GM12878 (cell line): ENCODE measurements around the gene FMNL2. TPM values are rescaled to one million over a fixed set of nuclear protein-coding genes. Genes with fewer than 3 reads are reported as not detected.

Experiments
- ATAC-seq: fragments of 200-7000 bp; cut with Tn5 transposase; 3 replicates; pipeline ENCODE4 v1.9.1; 2020; ENCODE audit warnings: mild to moderate bottlenecking, moderate library complexity
- BruUV-seq: library from RNA; stranded (reverse); fragments of 400-500 nt; replicated peaks from 2 replicates; lab custom pipeline; 2021; lab: Mats Ljungman, UMichigan
- CTCF ChIA-PET: fragments of 300-600 bp; sonication (Branson Sonifier 250); formaldehyde crosslinking; extraction: SDS; loops from one replicate; lab custom pipeline; 2021; ENCODE audit warnings: inconsistent platforms; lab: Yijun Ruan, JAX
- POLR2A ChIA-PET: fragments of 350-600 bp; formaldehyde crosslinking; extraction: SDS; loops from one replicate; lab custom pipeline; 2021; ENCODE audit warnings: inconsistent platforms; lab: Charles Lee
- RAD21 ChIA-PET: fragments of 300-600 bp; sonication (Branson Sonifier 250); formaldehyde crosslinking; loops from one replicate; lab custom pipeline; 2023; ENCODE audit warnings: antibody characterized with exemption; ENCODE audit not compliant: unreplicated experiment; lab: Charles Lee
- SMC1A ChIA-PET: fragments of 300-600 bp; sonication (Branson Sonifier 250); formaldehyde crosslinking; loops from one replicate; lab custom pipeline; 2023; ENCODE audit not compliant: unreplicated experiment, uncharacterized antibody; lab: Charles Lee
- DNase-seq: peaks from one replicate; pipeline ENCODE4 v3.0.0-alpha.2; 2011; ENCODE audit warnings: low read depth, low spot score
- FAIRE-seq: peaks from 3 replicates; lab custom pipeline; 2011; peaks lifted over from hg19 to GRCh38; lab: Jason Lieb, UNC
- H2AFZ ChIP-seq: 2 replicates; pipeline ENCODE4 v1.6.0; 2011; ENCODE audit warnings: low read depth, low read length, control low read depth; ENCODE audit not compliant: control insufficient read depth
- H3K27ac ChIP-seq: 2 replicates; pipeline ENCODE4 v1.5.1; 2011; ENCODE audit warnings: control low read depth; ENCODE audit not compliant: control insufficient read depth, insufficient read depth
- H3K27me3 ChIP-seq, 2 experiments: replicated peaks in 1 of 2; 2 replicates each; pipeline versions ENCODE4 v1.6.0 to v1.6.1; 2011; ENCODE audit warnings: low read length in 1 of 2; ENCODE audit not compliant: control insufficient read depth in 2 of 2, insufficient read depth in 2 of 2
- H3K36me3 ChIP-seq, 2 experiments: 2 replicates each; pipeline ENCODE4 v1.5.1; 2011; ENCODE audit warnings: low read length in 1 of 2; ENCODE audit not compliant: control insufficient read depth in 2 of 2, insufficient read depth in 2 of 2
- H3K4me1 ChIP-seq: 2 replicates; pipeline ENCODE4 v1.6.1; 2011; ENCODE audit warnings: mild to moderate bottlenecking, low read length, moderate library complexity, mixed read lengths; ENCODE audit not compliant: control insufficient read depth, insufficient read depth
- H3K4me2 ChIP-seq: 2 replicates; pipeline ENCODE4 v1.6.0; 2011; ENCODE audit warnings: control low read depth; ENCODE audit not compliant: control insufficient read depth, insufficient read depth
- H3K4me3 ChIP-seq: fragments of 200-600 bp; sonication (generic); 2 replicates; pipeline ENCODE4 v1.5.1; 2016
- H3K79me2 ChIP-seq: 2 replicates; pipeline ENCODE4 v1.6.0; 2011; ENCODE audit warnings: low read length; ENCODE audit not compliant: control insufficient read depth, insufficient read depth
- H3K9ac ChIP-seq: 2 replicates; pipeline ENCODE4 v1.8.0; 2011; ENCODE audit warnings: low read length, control low read depth, mixed read lengths; ENCODE audit not compliant: control insufficient read depth, insufficient read depth
- H3K9me3 ChIP-seq: replicated peaks from 3 replicates; pipeline ENCODE4 v1.5.1; 2011; ENCODE audit warnings: mild to moderate bottlenecking, low read length; ENCODE audit not compliant: control insufficient read depth, insufficient read depth
- H4K20me1 ChIP-seq: 2 replicates; pipeline ENCODE4 v1.6.0; 2011; ENCODE audit not compliant: control insufficient read depth, insufficient read depth
- BACH1 ChIP-seq: fragments of 450-650 bp; IDR thresholded peaks from 2 replicates; pipeline ENCODE4 v1.6.1; 2017; ENCODE audit warnings: mild to moderate bottlenecking, borderline replicate concordance
- BCL11A ChIP-seq: IDR thresholded peaks from 2 replicates; pipeline ENCODE4 v1.6.1; 2011; ENCODE audit warnings: low read depth, low read length
- BRCA1 ChIP-seq: IDR thresholded peaks from 2 replicates; pipeline ENCODE4 v1.6.1; 2011; ENCODE audit warnings: low read depth, low read length, improper control_type of control experiment
- CREB1 ChIP-seq: IDR thresholded peaks from 2 replicates; pipeline ENCODE4 v1.6.1; 2012; ENCODE audit warnings: low read depth, mild to moderate bottlenecking, inconsistent platforms
- CREM ChIP-seq: IDR thresholded peaks from 2 replicates; pipeline ENCODE4 v1.6.1; 2014; ENCODE audit warnings: antibody characterized with exemption, low read depth
- EP300 ChIP-seq, 2 experiments: fragments of 150-350 bp in 1 of 2; IDR thresholded peaks; 2 replicates each; pipeline ENCODE4 v1.6.1; 2011 to 2012; ENCODE audit warnings: low read depth in 2 of 2, low read length in 2 of 2, borderline replicate concordance in 1 of 2, improper control_type of control experiment in 1 of 2, inconsistent platforms in 1 of 2; ENCODE audit not compliant: control insufficient read depth in 1 of 2
- FOXM1 ChIP-seq: IDR thresholded peaks from 2 replicates; pipeline ENCODE4 v1.6.1; 2012; ENCODE audit warnings: low read depth, mild to moderate bottlenecking, inconsistent platforms, low read length, moderate library complexity
- IKZF1 ChIP-seq: fragments of 450-650 bp; conservative IDR thresholded peaks from 2 replicates; pipeline ENCODE4 v1.6.1; 2017; ENCODE audit warnings: antibody characterized with exemption, mild to moderate bottlenecking
- MEF2B ChIP-seq: fragments of 450-650 bp; IDR thresholded peaks from 2 replicates; pipeline ENCODE4 v1.6.1; 2018; ENCODE audit warnings: mild to moderate bottlenecking, moderate library complexity; ENCODE audit not compliant: partially characterized antibody, poor library complexity, severe bottlenecking
- MTA2 ChIP-seq: fragments of 450-650 bp; IDR thresholded peaks from 2 replicates; pipeline ENCODE4 v1.6.1; 2016; ENCODE audit warnings: low read depth, mild to moderate bottlenecking, moderate library complexity
- NR2C2 ChIP-seq: IDR thresholded peaks from 2 replicates; pipeline ENCODE4 v1.6.1; 2011; ENCODE audit warnings: borderline replicate concordance, low read depth; ENCODE audit not compliant: control insufficient read depth, insufficient read length
- PAX8 ChIP-seq: fragments of 450-650 bp; IDR thresholded peaks from 2 replicates; pipeline ENCODE4 v1.6.1; 2017; ENCODE audit warnings: mild to moderate bottlenecking, moderate library complexity
- RAD51 ChIP-seq: fragments of 450-650 bp; IDR thresholded peaks from 2 replicates; pipeline ENCODE4 v1.6.1; 2016; ENCODE audit warnings: moderate library complexity, mild to moderate bottlenecking, inconsistent platforms
- SPI1 ChIP-seq: IDR thresholded peaks from 2 replicates; pipeline ENCODE4 v1.6.1; 2011; ENCODE audit warnings: low read depth, mild to moderate bottlenecking, low read length, moderate library complexity, borderline replicate concordance; ENCODE audit not compliant: insufficient read depth
- SRF ChIP-seq, 2 experiments: IDR thresholded peaks; 2 replicates each; pipeline ENCODE4 v1.6.1; 2011; ENCODE audit warnings: low read depth in 2 of 2, low read length in 2 of 2, mild to moderate bottlenecking in 1 of 2, moderate library complexity in 1 of 2
- TBL1XR1 ChIP-seq: IDR thresholded peaks from 2 replicates; pipeline ENCODE4 v1.6.1; 2012; ENCODE audit warnings: low read depth, low read length, improper control_type of control experiment
- USF2 ChIP-seq: IDR thresholded peaks from 2 replicates; pipeline ENCODE4 v1.6.1; 2011; ENCODE audit warnings: low read depth, low read length, improper control_type of control experiment, borderline replicate concordance
- WGBS: methylation state at CpG from one replicate; pipeline ENCODE4 v1.1.6; 2016; ENCODE audit warnings: low lambda C conversion rate; ENCODE audit not compliant: insufficient replicate concordance, insufficient coverage; ENCODE audit errors: missing lambda C conversion rate; 5-methylcytosine and 5-hydroxymethylcytosine counted together
- in situ Hi-C: fragments of 300-500 bp; cut with MboI; formaldehyde crosslinking; loops from 9 replicates; pipeline ENCODE4 v1.14.3; 2018; ENCODE audit warnings: mixed read lengths
- intact Hi-C: fragments of 100-400 bp; cut with micrococcal nuclease; formaldehyde crosslinking; loops from one replicate; pipeline ENCODE4 v1.14.2; 2022; ENCODE audit not compliant: unreplicated experiment
- polyA plus RNA-seq, 11 experiments: library from polyadenylated mRNA; depleted of rRNA in 4 of 11; unstranded in 6 of 11; stranded (reverse) in 5 of 11; fragments of >200 nt; fragmentation: Nextera tagmentation in 4 of 11; fragmentation: Illumina TruSeq in 1 of 11; extraction: Ambion mirVana in 4 of 11; extraction: Trizol in 1 of 11; gene quantifications; 1 replicate in 1 of 11; 2 replicates in 10 of 11; pipeline versions ENCODE4 v1.2.1 to v1.2.3, GENCODE V29; 2011 to 2016; ENCODE audit warnings: inconsistent platforms in 2 of 11, missing spikeins in 2 of 11, low read depth in 1 of 11
- total RNA-seq, 4 experiments: library from RNA; depleted of rRNA in 3 of 4; stranded (reverse); fragments of >200 nt in 3 of 4; fragmentation: Illumina TruSeq in 1 of 4; extraction: Trizol in 1 of 4; gene quantifications; 2 replicates each; pipeline versions ENCODE4 v1.2.1 to v1.2.3, GENCODE V29; 2013 to 2021
- TF ChIP-seq, protein P1 (sequence below): fragments of 450-650 bp; IDR thresholded peaks from 2 replicates; pipeline ENCODE4 v1.6.1; 2017; ENCODE audit warnings: mild to moderate bottlenecking

FMNL2 gene
- total and polyA plus RNA-seq, 10 of the 15 experiments (the other 5 are each of a cell fraction or from before 2014, with no cell fraction given): 0.13 to 9.9 (median 0.35) TPM

GRCh38 chr2:152564754-152565551 lies 230.0 kb downstream of the FMNL2 start:
- H3K36me3 ChIP-seq: no peaks in the 10 kb centered on the region
- TF ChIP-seq BRCA1 (no peak), USF2 (no peak), CREB1 (peak; percentile 58; the same call in 1 of the 2 replicates), EP300 (IDR thresholded peaks at IDR 0.05; ENCODE audit: borderline replicate concordance in 1 of 2, control insufficient read depth in 1 of 2, low read depth in 2 of 2, low read length in 2 of 2) (peak; percentile 82 to 90), RAD51 (0 out of 2 replicates have a peak, but pooled peaks have one; percentile 20), FOXM1 (peak; percentile 50; the same call in 1 of the 2 replicates), CREM (0 out of 2 replicates have a peak, but pooled peaks have one; percentile 27), IKZF1 (peak; percentile 43; the same call in 1 of the 2 replicates), SRF (IDR thresholded peaks at IDR 0.05; ENCODE audit: low read depth in 2 of 2, low read length in 2 of 2) (0 out of 4 replicates have a peak, but pooled peaks of 1 of the 2 experiments have one; percentile 38), BACH1 (no peak), TBL1XR1 (peak; percentile 51; the same call in 1 of the 2 replicates), NR2C2 (no peak), PAX8 (no peak), SPI1 (peak; percentile 51; the same call in 1 of the 2 replicates), MEF2B (peak; percentile 89), MTA2 (peak; percentile 76), BCL11A (peak; percentile 76)
- TF ChIP-seq, protein P1, sequence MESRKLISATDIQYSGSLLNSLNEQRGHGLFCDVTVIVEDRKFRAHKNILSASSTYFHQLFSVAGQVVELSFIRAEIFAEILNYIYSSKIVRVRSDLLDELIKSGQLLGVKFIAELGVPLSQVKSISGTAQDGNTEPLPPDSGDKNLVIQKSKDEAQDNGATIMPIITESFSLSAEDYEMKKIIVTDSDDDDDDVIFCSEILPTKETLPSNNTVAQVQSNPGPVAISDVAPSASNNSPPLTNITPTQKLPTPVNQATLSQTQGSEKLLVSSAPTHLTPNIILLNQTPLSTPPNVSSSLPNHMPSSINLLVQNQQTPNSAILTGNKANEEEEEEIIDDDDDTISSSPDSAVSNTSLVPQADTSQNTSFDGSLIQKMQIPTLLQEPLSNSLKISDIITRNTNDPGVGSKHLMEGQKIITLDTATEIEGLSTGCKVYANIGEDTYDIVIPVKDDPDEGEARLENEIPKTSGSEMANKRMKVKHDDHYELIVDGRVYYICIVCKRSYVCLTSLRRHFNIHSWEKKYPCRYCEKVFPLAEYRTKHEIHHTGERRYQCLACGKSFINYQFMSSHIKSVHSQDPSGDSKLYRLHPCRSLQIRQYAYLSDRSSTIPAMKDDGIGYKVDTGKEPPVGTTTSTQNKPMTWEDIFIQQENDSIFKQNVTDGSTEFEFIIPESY: no peak

More at GRCh38 chr2:152564754-152565551, 230.0 kb downstream of the FMNL2 start:
- Histone ChIP-seq H3K27me3 (no peaks in the 10 kb centered on the region), H4K20me1 (no peaks in the 10 kb centered on the region), H3K4me1 (peaks cover 28% of the 10 kb centered on the region), H2AFZ (no peak overlapping the region), H3K79me2 (no peaks in the 10 kb centered on the region), H3K4me3 (peak overlapping the region; percentile 32; the same call in 1 of the 2 replicates), H3K9me3 (no peaks in the 10 kb centered on the region), H3K9ac (no peak overlapping the region), H3K4me2 (peak overlapping the region; percentile 45), H3K27ac (peak overlapping the region; percentile 39; the same call in 1 of the 2 replicates)
- WGBS: 0% methylated on average over 3 of the region's 4 CpGs
- DNase-seq (peak; percentile 70), ATAC-seq (peak; percentile 86), FAIRE-seq (peak; percentile 71)
- RAD21 ChIA-PET: interaction anchor here (0.6 to 3.9 kb wide), 10 partner anchors 8 to 468 kb away, joined by 3 to 25 read pairs (median 4); no protein-coding TSS in a partner anchor
- SMC1A ChIA-PET: interaction anchor here (0.6 to 3.4 kb wide), 14 partner anchors 9 to 158 kb away, joined by 3 to 30 read pairs (median 4); no protein-coding TSS in a partner anchor
- in situ Hi-C loops (no loop called here), intact Hi-C loops (loop anchor here (5.0 to 10.0 kb wide), 3 partner anchors 228 to 520 kb away; partner anchors contain the start of genes FMNL2 and STAM2)
- POLR2A ChIA-PET: interaction anchor here (1.9 kb wide), 1 partner anchor 59 kb away, joined by 4 read pairs; no protein-coding TSS in a partner anchor
- CTCF ChIA-PET: interaction anchor here (1.0 to 2.0 kb wide), 4 partner anchors 10 to 98 kb away, joined by 3 to 7 read pairs (median 6); no protein-coding TSS in a partner anchor
- BruUV-seq: no TSS peak
